Measurements from ENCODE around the gene LIX1L. TPM values are rescaled to one million over a fixed set of nuclear protein-coding genes. Genes with fewer than 3 reads are reported as not detected.

The LIX1L gene
- polyA plus RNA-seq, 2 of the 4 experiments (the other 2 are of a cell fraction) = 10.5 to 35.8 TPM

GRCh38 chr1:145957443-145958319 is at the start of gene LIX1L (continued):
- no peak for TF ChIP-seq NPAS2 (CRISPR knock-in tag; IDR thresholded peaks at IDR 0.05; ENCODE audit: borderline replicate concordance)
- TF ChIP-seq USF2 (IDR thresholded peaks at IDR 0.05) = no peak
- no peak for TF ChIP-seq HOXB13 (CRISPR knock-in tag; IDR thresholded peaks at IDR 0.05; ENCODE audit: low read depth)
- no peak for TF ChIP-seq KDM1A (IDR thresholded peaks at IDR 0.05; ENCODE audit: low read depth)
- TF ChIP-seq RARB (CRISPR knock-in tag; IDR thresholded peaks at IDR 0.05) = no peak
- no peak for TF ChIP-seq NR3C1 (IDR thresholded peaks at IDR 0.05)
- no peak for TF ChIP-seq RAD21 (conservative IDR thresholded peaks at IDR 0.05 in 1 of 2, IDR thresholded peaks at IDR 0.05 in 1 of 2)
- no peak for TF ChIP-seq CBX2 (IDR thresholded peaks at IDR 0.05; ENCODE audit: borderline replicate concordance, low read depth)
- no peak for TF ChIP-seq HOXA7 (CRISPR knock-in tag; IDR thresholded peaks at IDR 0.05)

- Histone ChIP-seq H3K4me2 (no peak overlapping the region), H3K27ac (no peak overlapping the region; a peak in 1 of 6 replicates), H3K4me1 (0 out of 3 replicates have a peak, but pooled peaks cover 3% of the 10 kb centered on the region), H3K9me3 (no peaks in the 10 kb centered on the region), H3K4me3 (no peak overlapping the region)
- 86% methylated on average over 2 of the region's 2 CpGs for WGBS (ENCODE audit: missing lambda C conversion rate)
- ChIA-PET CTCF (interaction anchor here (1.7 to 21.3 kb wide), 2 partner anchors 15 to 156 kb away, joined by 4 to 566 read pairs; partner anchors contain the start of genes NUDT17 and TXNIP), POLR2A (no interaction called here)
- no peak for DNase-seq (ENCODE audit: low read depth in 1 of 2, low spot score in 1 of 2)
- no peak for TF ChIP-seq MAFK (IDR thresholded peaks at IDR 0.05; ENCODE audit: partially characterized antibody)
- TF ChIP-seq HEYL (CRISPR knock-in tag; IDR thresholded peaks at IDR 0.05) = no peak
- no peak for TF ChIP-seq HOXB13 (CRISPR knock-in tag; IDR thresholded peaks at IDR 0.05; ENCODE audit: low read depth)
- no peak for TF ChIP-seq JUN (IDR thresholded peaks at IDR 0.05)
- no peak for TF ChIP-seq EHMT2 (IDR thresholded peaks at IDR 0.05; ENCODE audit: low read depth)
- TF ChIP-seq HMGXB4 (CRISPR knock-in tag; IDR thresholded peaks at IDR 0.05; ENCODE audit: borderline replicate concordance) = no peak
- no peak for TF ChIP-seq BCL3 (IDR thresholded peaks at IDR 0.05)
- TF ChIP-seq JUNB (IDR thresholded peaks at IDR 0.05) = no peak
- no peak for TF ChIP-seq NR3C1 (IDR thresholded peaks at IDR 0.05)
- TF ChIP-seq HES2 (IDR thresholded peaks at IDR 0.05) = no peak
- TF ChIP-seq HOXA7 (CRISPR knock-in tag; IDR thresholded peaks at IDR 0.05) = no peak
- TF ChIP-seq REST (IDR thresholded peaks at IDR 0.05) = no peak
- no peak for TF ChIP-seq ELK1 (IDR thresholded peaks at IDR 0.05; ENCODE audit: low read depth, low read length)
- no peak for TF ChIP-seq RCOR1 (IDR thresholded peaks at IDR 0.05; ENCODE audit: low read depth, low read length)
- no peak for FAIRE-seq
- ATAC-seq = no peak
Measured at GRCh38 chr1:146001709-146002108, 43.9 kb upstream of the LIX1L start.

Measured in A549 (cell line).